Thyroid gland (tissue), 4 donors: ENCODE data around the gene CUL5. TPM values are rescaled to one million over a fixed set of nuclear protein-coding genes. Genes with fewer than 3 reads are reported as not detected.

Source experiments
- DNase-seq, 2 donors: peaks; one replicate each; pipeline ENCODE4 v3.0.0-alpha.2; 2019
- H3K27ac ChIP-seq, 3 donors: fragments of 200-600 bp; sonication (generic); 1 replicate in 2 of 3; 2 replicates in 1 of 3; pipeline ENCODE4 v1.5.1; 2016 to 2019; ENCODE audit warnings: mild to moderate bottlenecking in 1 of 3, moderate library complexity in 1 of 3
- H3K27me3 ChIP-seq: fragments of 200-600 bp; sonication (generic); one replicate; pipeline ENCODE4 v1.5.1; 2019
- H3K36me3 ChIP-seq, 2 donors: fragments of 200-600 bp; sonication (generic); one replicate each; pipeline ENCODE4 v1.5.1; 2016 to 2019
- H3K4me1 ChIP-seq, 2 donors: fragments of 200-600 bp; sonication (generic); one replicate each; pipeline ENCODE4 v1.5.1; 2017 to 2019
- H3K4me3 ChIP-seq, 3 donors: fragments of 200-600 bp; sonication (generic); replicated peaks in 1 of 3; 1 replicate in 2 of 3; 2 replicates in 1 of 3; pipeline ENCODE4 v1.5.1; 2016; ENCODE audit warnings: mild to moderate bottlenecking in 1 of 3
- H3K9me3 ChIP-seq: fragments of 200-600 bp; sonication (generic); one replicate; pipeline ENCODE4 v1.5.1; 2017
- POLR2A ChIP-seq, 2 donors: fragments of 450-650 bp; IDR thresholded peaks; one replicate each; pipeline ENCODE4 v1.6.1; 2017; ENCODE audit warnings: antibody characterized with exemption in 2 of 2, mild to moderate bottlenecking in 2 of 2, moderate library complexity in 1 of 2
- WGBS, 2 donors: methylation state at CpG; one replicate each; pipeline ENCODE4 v1.1.5; 2017; 5-methylcytosine and 5-hydroxymethylcytosine counted together
- intact Hi-C: fragments of 100-400 bp; cut with DNase I; formaldehyde crosslinking; loops from one replicate; pipeline ENCODE4 v1.15.1; 2023
- total RNA-seq, 4 donors: library from RNA; depleted of rRNA; stranded (reverse); fragments of >200 nt; gene quantifications; one replicate each; pipeline ENCODE4 v1.2.3, GENCODE V29; 2016
- TF ChIP-seq, protein P1 (sequence below), 6 experiments: fragments of 200-600 bp in 3 of 6; fragments of 450-650 bp in 3 of 6; sonication (generic) in 3 of 6; IDR thresholded peaks; one replicate each; pipeline ENCODE4 v1.5.1; 2016 to 2019; ENCODE audit warnings: antibody characterized with exemption in 6 of 6, mild to moderate bottlenecking in 2 of 6, inconsistent platforms in 1 of 6, moderate library complexity in 1 of 6

CUL5 gene
- total RNA-seq, 4 donors from 2014 or later = 39.5 to 57.0 (median 45.4) TPM

DNA sequence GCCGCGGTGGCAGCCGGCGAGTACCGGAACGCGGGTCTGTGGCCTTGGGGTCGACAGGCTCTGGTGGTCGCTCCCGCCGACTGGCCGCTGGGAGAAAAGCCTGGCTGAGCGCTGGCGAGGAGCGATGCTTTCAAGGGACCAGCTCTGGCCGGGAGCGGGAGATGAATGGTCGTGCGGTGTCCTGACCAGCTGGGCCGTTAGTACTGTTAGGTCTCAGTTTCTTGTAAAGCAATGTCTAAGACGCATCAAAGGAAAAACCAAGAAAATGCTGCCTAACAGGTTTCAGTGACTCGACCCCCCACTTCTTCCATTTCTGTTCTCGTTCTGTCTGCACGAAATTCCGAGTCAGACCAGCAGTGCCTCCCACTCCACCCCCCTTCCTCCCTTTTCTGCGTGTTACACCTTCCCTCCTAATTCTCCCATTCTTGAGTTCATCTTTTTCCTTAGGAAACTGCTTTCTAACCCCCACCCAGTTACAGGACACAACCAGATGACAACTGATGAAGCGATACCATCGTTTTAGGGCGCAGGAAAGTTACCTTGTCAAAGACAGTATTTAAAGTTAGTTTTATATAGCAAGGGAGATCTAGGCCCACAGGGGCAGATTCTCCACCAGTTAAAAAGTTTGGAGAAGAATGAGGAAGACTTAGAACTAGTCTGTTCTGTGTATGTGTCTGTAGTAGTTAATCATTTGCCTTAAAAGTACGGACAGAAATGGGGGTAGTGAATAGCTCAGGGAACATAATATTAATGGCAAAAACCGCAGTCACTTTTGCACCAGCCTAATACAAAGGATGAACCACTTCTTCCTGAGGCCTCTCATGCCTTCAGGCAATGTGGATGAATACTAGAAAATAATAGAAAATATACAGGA is 1.0 kb downstream of the CUL5 start:
- peaks cover 31 to 39% of the 10 kb centered on the region in 2 donors for H3K4me1 ChIP-seq
- 3 to 5% methylated on average over 19 of the region's 31 CpGs for WGBS, 2 donors
- H3K9me3 ChIP-seq = no peaks in the 10 kb centered on the region
- DNase-seq = peak in 1 of 2 donors; percentile 2
- intact Hi-C loops = no loop called here
- no peaks in the 10 kb centered on the region for H3K27me3 ChIP-seq
- H3K36me3 ChIP-seq = peaks cover 0 to 2% of the 10 kb centered on the region in 2 donors
- TF ChIP-seq POLR2A (IDR thresholded peaks at IDR 0.05) = no peak
- H3K4me3 ChIP-seq = peak overlapping the region; percentile 81 to 99 (median 98)
- peak overlapping the region; percentile 97 to 100 (median 99) for H3K27ac ChIP-seq

DNA sequence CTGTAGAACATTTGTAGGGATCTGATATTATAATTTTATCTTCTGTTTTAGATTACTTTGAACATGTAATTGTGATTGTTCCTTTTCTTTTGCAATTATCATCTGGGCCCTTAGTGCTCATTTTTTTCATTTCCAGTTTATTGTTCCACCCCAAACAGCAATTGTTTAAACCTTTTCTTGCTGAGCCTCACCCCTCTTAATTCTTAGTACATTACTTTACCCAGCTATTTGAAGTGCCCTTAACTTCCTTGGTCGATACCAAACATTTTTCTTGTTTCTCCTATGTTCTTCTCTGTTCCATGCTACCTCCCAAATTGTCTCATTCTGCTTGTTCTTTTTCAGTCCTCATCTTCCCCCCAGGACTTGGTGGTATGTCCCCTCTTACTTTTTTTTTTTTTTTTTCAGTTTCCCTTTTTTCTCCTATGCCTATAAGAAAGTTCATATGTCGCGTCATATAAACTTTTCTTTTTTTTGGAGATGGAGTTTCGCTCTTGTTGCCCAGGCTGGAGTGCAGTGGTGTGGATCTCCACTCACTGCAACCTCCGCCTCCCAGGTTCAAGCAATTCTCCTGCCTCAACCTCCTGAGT is 3.5 kb downstream of the CUL5 start:
- H3K27me3 ChIP-seq = no peaks in the 10 kb centered on the region
- intact Hi-C loops = no loop called here
- H3K4me3 ChIP-seq = no peak overlapping the region
- peaks cover 0 to 2% of the 10 kb centered on the region in 2 donors for H3K36me3 ChIP-seq
- peaks cover 31 to 39% of the 10 kb centered on the region in 2 donors for H3K4me1 ChIP-seq
- no peaks in the 10 kb centered on the region for H3K9me3 ChIP-seq
- TF ChIP-seq POLR2A (IDR thresholded peaks at IDR 0.05) = no peak
- TF ChIP-seq, protein P1, sequence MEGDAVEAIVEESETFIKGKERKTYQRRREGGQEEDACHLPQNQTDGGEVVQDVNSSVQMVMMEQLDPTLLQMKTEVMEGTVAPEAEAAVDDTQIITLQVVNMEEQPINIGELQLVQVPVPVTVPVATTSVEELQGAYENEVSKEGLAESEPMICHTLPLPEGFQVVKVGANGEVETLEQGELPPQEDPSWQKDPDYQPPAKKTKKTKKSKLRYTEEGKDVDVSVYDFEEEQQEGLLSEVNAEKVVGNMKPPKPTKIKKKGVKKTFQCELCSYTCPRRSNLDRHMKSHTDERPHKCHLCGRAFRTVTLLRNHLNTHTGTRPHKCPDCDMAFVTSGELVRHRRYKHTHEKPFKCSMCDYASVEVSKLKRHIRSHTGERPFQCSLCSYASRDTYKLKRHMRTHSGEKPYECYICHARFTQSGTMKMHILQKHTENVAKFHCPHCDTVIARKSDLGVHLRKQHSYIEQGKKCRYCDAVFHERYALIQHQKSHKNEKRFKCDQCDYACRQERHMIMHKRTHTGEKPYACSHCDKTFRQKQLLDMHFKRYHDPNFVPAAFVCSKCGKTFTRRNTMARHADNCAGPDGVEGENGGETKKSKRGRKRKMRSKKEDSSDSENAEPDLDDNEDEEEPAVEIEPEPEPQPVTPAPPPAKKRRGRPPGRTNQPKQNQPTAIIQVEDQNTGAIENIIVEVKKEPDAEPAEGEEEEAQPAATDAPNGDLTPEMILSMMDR (IDR thresholded peaks at IDR 0.05) = no peak
- H3K27ac ChIP-seq = no peak overlapping the region
- 85 to 87% methylated on average over 5 of the region's 5 CpGs for WGBS, 2 donors
- DNase-seq = no peak

DNA sequence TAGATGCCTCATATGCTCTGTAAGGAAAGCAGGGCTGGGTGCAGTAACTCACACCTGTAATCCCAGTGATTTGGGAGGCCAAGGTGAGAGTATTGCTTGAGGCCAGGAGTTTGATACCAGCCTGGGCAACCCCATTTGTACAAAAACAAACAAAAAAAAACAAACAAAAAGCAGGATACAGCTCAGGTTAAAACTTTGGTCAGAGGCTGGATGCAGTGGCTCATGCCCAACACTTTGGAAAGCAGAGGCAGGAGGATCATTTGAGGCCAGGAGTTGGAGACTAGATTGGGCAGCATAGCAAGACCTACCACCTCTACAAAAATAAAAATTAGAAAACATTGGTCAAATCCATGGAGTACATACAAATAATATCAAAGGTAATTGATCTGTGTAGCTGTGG is 7.9 kb downstream of the CUL5 start:
- intact Hi-C loops = no loop called here
- Histone ChIP-seq H3K36me3 (peaks cover 0 to 2% of the 10 kb centered on the region in 2 donors), H3K4me3 (no peak overlapping the region), H3K27ac (no peak overlapping the region), H3K4me1 (peaks cover 8 to 21% of the 10 kb centered on the region in 2 donors), H3K27me3 (no peaks in the 10 kb centered on the region), H3K9me3 (no peaks in the 10 kb centered on the region)
- TF ChIP-seq POLR2A (IDR thresholded peaks at IDR 0.05) = no peak
- no peak for DNase-seq

DNA sequence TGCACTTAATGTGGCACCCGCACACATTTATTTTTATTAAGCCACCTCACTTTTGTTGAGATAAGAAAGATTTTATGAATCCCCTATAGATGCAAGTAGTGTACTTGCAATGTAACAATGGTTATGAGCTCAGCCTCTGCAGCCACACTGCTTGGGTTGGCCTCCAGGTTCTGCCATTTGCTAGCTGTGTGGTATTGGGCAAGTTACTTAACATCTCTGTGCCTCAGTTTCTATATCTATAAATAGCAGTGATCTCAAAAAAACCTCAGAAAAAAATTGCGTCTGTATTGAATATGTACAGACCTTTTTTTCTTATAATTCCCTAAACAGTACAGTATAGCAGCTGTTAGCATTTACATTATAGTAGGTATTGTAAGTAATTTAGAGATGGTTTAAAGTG is 10.0 kb downstream of the CUL5 start:
- H3K4me3 ChIP-seq = no peak overlapping the region
- 91 to 94% methylated on average over 2 of the region's 2 CpGs for WGBS, 2 donors
- H3K27me3 ChIP-seq = no peaks in the 10 kb centered on the region
- intact Hi-C loops = no loop called here
- H3K36me3 ChIP-seq = peaks cover 0 to under 1% of the 10 kb centered on the region in 2 donors
- peaks cover 0 to 4% of the 10 kb centered on the region in 2 donors for H3K4me1 ChIP-seq
- TF ChIP-seq, protein P1 (IDR thresholded peaks at IDR 0.05) = no peak
- no peak for TF ChIP-seq POLR2A (IDR thresholded peaks at IDR 0.05)
- H3K9me3 ChIP-seq = no peaks in the 10 kb centered on the region
- no peak overlapping the region for H3K27ac ChIP-seq
- no peak for DNase-seq

DNA sequence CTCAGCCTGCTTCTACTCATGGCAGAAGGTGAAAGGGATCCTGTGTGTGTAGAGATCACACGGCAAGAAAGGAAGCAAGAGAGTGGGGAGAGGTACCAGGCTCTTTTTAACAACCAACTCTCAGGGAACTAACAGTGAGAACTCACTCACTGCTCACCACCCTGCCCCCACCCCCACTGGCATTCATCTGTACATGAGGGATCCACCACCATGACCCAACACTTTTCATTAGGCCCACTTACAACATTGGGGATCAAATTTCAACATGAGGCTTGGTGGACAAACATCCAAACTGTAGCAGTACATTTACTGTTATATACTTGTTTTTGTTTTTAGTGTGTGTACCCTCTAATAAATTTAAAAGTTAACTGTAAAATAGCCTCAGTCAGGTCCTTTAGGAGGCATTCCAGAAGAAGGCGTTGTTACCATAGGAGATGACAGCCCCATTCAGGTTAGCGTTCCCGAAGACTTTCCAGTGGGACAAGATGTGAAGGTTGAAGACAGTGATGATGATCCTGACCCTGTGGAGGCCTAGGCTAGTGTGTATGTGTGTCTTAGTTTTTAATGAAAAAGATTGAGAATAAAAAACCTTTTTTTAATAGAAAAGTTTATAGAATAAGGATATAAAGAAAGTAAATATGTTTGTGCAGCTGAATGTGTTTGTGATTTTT is 11.3 kb downstream of the CUL5 start:
- TF ChIP-seq, protein P1 (IDR thresholded peaks at IDR 0.05) = no peak
- TF ChIP-seq POLR2A (IDR thresholded peaks at IDR 0.05) = no peak
- intact Hi-C loops = no loop called here
- Histone ChIP-seq H3K9me3 (no peaks in the 10 kb centered on the region), H3K4me1 (peaks cover 0 to 2% of the 10 kb centered on the region in 2 donors), H3K4me3 (no peak overlapping the region), H3K27ac (no peak overlapping the region), H3K36me3 (no peaks in the 10 kb centered on the region), H3K27me3 (no peaks in the 10 kb centered on the region)
- peak in 1 of 2 donors; percentile 17 for DNase-seq
- 76 to 80% methylated on average over 4 of the region's 4 CpGs for WGBS, 2 donors
